KMS-11 (cell line): ENCODE measurements around the gene NTRK2.

ENCODE experiments used
- H2AFZ ChIP-seq: fragments of 200-600 bp; sonication (generic); 2 replicates; pipeline ENCODE4 v1.6.1; 2016; ENCODE audit warnings: antibody characterized with exemption, mixed run types, low read depth
- H3K27ac ChIP-seq: fragments of 200-600 bp; sonication (generic); 2 replicates; pipeline ENCODE4 v1.6.1; 2016; ENCODE audit warnings: mild to moderate bottlenecking, mixed run types
- H3K27me3 ChIP-seq: fragments of 200-600 bp; sonication (generic); 2 replicates; pipeline ENCODE4 v1.6.1; 2017; ENCODE audit warnings: mild to moderate bottlenecking, low read depth, mixed run types, moderate library complexity; ENCODE audit not compliant: insufficient read depth
- H3K36me3 ChIP-seq: fragments of 200-600 bp; sonication (generic); 2 replicates; pipeline ENCODE4 v1.6.1; 2017; ENCODE audit warnings: mild to moderate bottlenecking, mixed run types; ENCODE audit not compliant: insufficient read depth
- H3K4me1 ChIP-seq: fragments of 200-600 bp; sonication (generic); 2 replicates; pipeline ENCODE4 v1.6.1; 2016; ENCODE audit warnings: mild to moderate bottlenecking, low read depth, mixed run types; ENCODE audit not compliant: poor library complexity, severe bottlenecking
- H3K4me2 ChIP-seq: fragments of 200-600 bp; sonication (generic); 2 replicates; pipeline ENCODE4 v1.7.0; 2016; ENCODE audit warnings: mild to moderate bottlenecking, mixed run types
- H3K4me3 ChIP-seq: fragments of 200-600 bp; sonication (generic); IDR thresholded peaks from 2 replicates; pipeline ENCODE4 v1.6.1; 2017; ENCODE audit warnings: low read depth, low read length, mixed read lengths; ENCODE audit not compliant: insufficient read depth
- H3K79me2 ChIP-seq: fragments of 200-600 bp; sonication (generic); 2 replicates; pipeline ENCODE4 v1.6.1; 2016; ENCODE audit warnings: low read depth, mixed run types; ENCODE audit not compliant: insufficient read depth
- H3K9ac ChIP-seq: fragments of 200-600 bp; sonication (generic); 2 replicates; pipeline ENCODE4 v1.6.1; 2016; ENCODE audit warnings: mild to moderate bottlenecking, mixed run types
- H4K20me1 ChIP-seq: fragments of 200-600 bp; sonication (generic); 2 replicates; pipeline ENCODE4 v1.6.1; 2016; ENCODE audit warnings: mild to moderate bottlenecking, mixed run types; ENCODE audit not compliant: insufficient read depth
- CTCF ChIP-seq: fragments of 200-600 bp; sonication (generic); conservative IDR thresholded peaks from 2 replicates; pipeline ENCODE4 v1.6.1; 2017; ENCODE audit warnings: low read depth, mild to moderate bottlenecking, antibody characterized with exemption, low read length, moderate library complexity, mixed read lengths

The NTRK2 gene

GRCh38 chr9:84818791-84819190, 149.3 kb downstream of the NTRK2 start:
- Histone ChIP-seq H4K20me1 (no peaks in the 10 kb centered on the region), H2AFZ (no peak overlapping the region), H3K27ac (no peak overlapping the region), H3K79me2 (no peaks in the 10 kb centered on the region), H3K4me2 (no peak overlapping the region), H3K36me3 (no peaks in the 10 kb centered on the region), H3K4me1 (peaks cover 12% of the 10 kb centered on the region), H3K9ac (no peak overlapping the region), H3K27me3 (no peaks in the 10 kb centered on the region), H3K4me3 (no peak overlapping the region)
- TF ChIP-seq CTCF: no peak

GRCh38 chr9:84819491-84819991, 150.0 kb downstream of the NTRK2 start:
- TF ChIP-seq CTCF: no peak
- Histone ChIP-seq H3K36me3 (no peaks in the 10 kb centered on the region), H3K4me3 (no peak overlapping the region), H4K20me1 (no peaks in the 10 kb centered on the region), H3K27me3 (no peaks in the 10 kb centered on the region), H2AFZ (no peak overlapping the region), H3K9ac (no peak overlapping the region), H3K27ac (no peak overlapping the region), H3K4me2 (no peak overlapping the region), H3K79me2 (no peaks in the 10 kb centered on the region), H3K4me1 (peaks cover 20% of the 10 kb centered on the region)

GRCh38 chr9:84821431-84821830, 151.9 kb downstream of the NTRK2 start:
- no peaks in the 10 kb centered on the region for H3K79me2 ChIP-seq
- no peaks in the 10 kb centered on the region for H4K20me1 ChIP-seq
- no peak overlapping the region for H2AFZ ChIP-seq
- TF ChIP-seq CTCF: no peak
- H3K36me3 ChIP-seq: no peaks in the 10 kb centered on the region
- no peak overlapping the region for H3K9ac ChIP-seq
- peaks cover 29% of the 10 kb centered on the region for H3K4me1 ChIP-seq
- no peak overlapping the region for H3K27ac ChIP-seq
- no peak overlapping the region for H3K4me2 ChIP-seq
- H3K4me3 ChIP-seq: no peak overlapping the region
- H3K27me3 ChIP-seq: no peaks in the 10 kb centered on the region

- H3K4me2 ChIP-seq: peak overlapping the region; percentile 64; the same call in 1 of the 2 replicates
- peaks cover 29% of the 10 kb centered on the region for H3K4me1 ChIP-seq
- TF ChIP-seq CTCF: no peak
- no peaks in the 10 kb centered on the region for H3K36me3 ChIP-seq
- no peak overlapping the region for H3K27ac ChIP-seq
- no peak overlapping the region for H3K9ac ChIP-seq
- H4K20me1 ChIP-seq: no peaks in the 10 kb centered on the region
- no peak overlapping the region for H3K4me3 ChIP-seq
- H3K79me2 ChIP-seq: no peaks in the 10 kb centered on the region
- H2AFZ ChIP-seq: no peak overlapping the region
- no peaks in the 10 kb centered on the region for H3K27me3 ChIP-seq
These were observed 153.2 kb downstream of the NTRK2 start for GRCh38 chr9:84822589-84823233.
